Natural killer cell (primary cell): Measurements from ENCODE around the gene SLX4. TPM values are rescaled to one million over a fixed set of nuclear protein-coding genes. Genes with fewer than 3 reads are reported as not detected.

Experiments
- ATAC-seq, 3 donors: fragments of 150-1000 bp in 2 of 3; fragments of 200-7000 bp in 1 of 3; cut with Tn5 transposase; 1 replicate in 1 of 3; 2 replicates in 2 of 3; pipeline ENCODE4 v1.10.0; 2021; ENCODE audit warnings: mild to moderate bottlenecking in 2 of 3, moderate library complexity in 2 of 3
- DNase-seq, 2 donors: peaks; one replicate each; pipeline versions ENCODE4 v3.0.0 to v3.0.0-alpha.2; 2013 to 2021; ENCODE audit warnings: mixed read lengths in 1 of 2
- H3K27ac ChIP-seq: one replicate; pipeline ENCODE4 v1.5.1; 2013; ENCODE audit warnings: mild to moderate bottlenecking, low read length
- H3K27me3 ChIP-seq: one replicate; pipeline ENCODE4 v1.6.1; 2013; ENCODE audit warnings: low read length; ENCODE audit not compliant: control insufficient read depth, insufficient read depth
- H3K36me3 ChIP-seq: one replicate; pipeline ENCODE4 v1.6.1; 2013; ENCODE audit warnings: low read length; ENCODE audit not compliant: control insufficient read depth, insufficient read depth
- H3K4me1 ChIP-seq: one replicate; pipeline ENCODE4 v1.6.1; 2013; ENCODE audit warnings: low read length; ENCODE audit not compliant: control insufficient read depth, insufficient read depth
- H3K4me3 ChIP-seq: one replicate; pipeline ENCODE4 v1.5.1; 2013; ENCODE audit warnings: low read length
- H3K9me3 ChIP-seq: one replicate; pipeline ENCODE4 v1.6.1; 2013; ENCODE audit warnings: low read length; ENCODE audit not compliant: control insufficient read depth, insufficient read depth
- H3K27ac Mint-ChIP-seq, 2 donors: one replicate each; pipeline ENCODE4 v1.8.0; 2022; ENCODE audit warnings: mild to moderate bottlenecking in 2 of 2, mixed read lengths in 2 of 2, moderate library complexity in 1 of 2
- H3K27me3 Mint-ChIP-seq, 2 donors: one replicate each; pipeline ENCODE4 v1.8.0; 2022; ENCODE audit warnings: low read depth in 2 of 2, mixed read lengths in 2 of 2
- H3K36me3 Mint-ChIP-seq: one replicate; pipeline ENCODE4 v1.8.0; 2022; ENCODE audit warnings: mixed read lengths
- H3K4me1 Mint-ChIP-seq, 2 donors: one replicate each; pipeline ENCODE4 v1.8.0; 2022; ENCODE audit warnings: mixed read lengths in 2 of 2
- H3K4me3 Mint-ChIP-seq: one replicate; pipeline ENCODE4 v1.8.0; 2022; ENCODE audit warnings: mild to moderate bottlenecking, moderate library complexity, mixed read lengths
- H3K9me3 Mint-ChIP-seq, 2 donors: one replicate each; pipeline ENCODE4 v1.8.0; 2022; ENCODE audit warnings: mixed read lengths in 2 of 2
- WGBS: methylation state at CpG from one replicate; pipeline ENCODE4 v1.1.7; 2013; ENCODE audit warnings: missing lambda C conversion rate; ENCODE audit not compliant: insufficient coverage; 5-methylcytosine and 5-hydroxymethylcytosine counted together
- intact Hi-C: fragments of 100-400 bp; cut with micrococcal nuclease; formaldehyde crosslinking; loops from one replicate; pipeline ENCODE4 v1.14.2; 2022
- total RNA-seq, 4 donors: library from RNA; stranded (reverse); fragments of 120-200 nt in 1 of 4; gene quantifications; one replicate each; pipeline versions ENCODE4 v1.2.3 to v1.2.4, GENCODE V29; 2013 to 2022
- TF ChIP-seq, protein P1 (sequence below): fragments of 200-600 bp; IDR thresholded peaks from one replicate; pipeline ENCODE4 v1.8.0; 2022; ENCODE audit warnings: antibody characterized with exemption

Gene SLX4
- total RNA-seq, 3 donors from 2014 or later (not counting 1 experiment from before 2014, with no cell fraction given), result 13.5 to 18.6 (median 15.5) TPM

DNA sequence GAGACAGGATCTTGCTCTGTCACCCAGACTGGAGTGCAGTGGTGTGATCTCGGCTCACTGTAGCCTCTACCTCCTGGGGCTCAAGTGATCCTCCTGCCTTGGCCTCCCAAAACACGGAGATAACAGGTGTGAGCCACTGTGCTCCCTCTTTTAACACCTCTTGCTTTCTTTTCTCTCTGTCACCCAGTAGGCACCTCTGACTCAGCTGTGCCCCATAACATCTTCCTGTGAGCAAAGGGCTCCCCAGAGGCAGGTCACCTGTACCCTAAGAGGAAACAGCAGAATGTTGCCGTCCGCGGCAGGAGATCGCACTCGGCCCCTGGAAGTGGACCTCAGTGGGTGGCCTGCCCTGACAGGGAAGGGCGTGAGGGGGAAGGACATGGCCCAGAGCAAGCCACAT lies 33.3 kb downstream of the SLX4 start:
- Histone ChIP-seq H3K36me3 (peaks cover 6% of the 10 kb centered on the region), H3K4me1 (peaks cover 73% of the 10 kb centered on the region), H3K27ac (peak overlapping the region; percentile 80), H3K27me3 (no peaks in the 10 kb centered on the region), H3K4me3 (peak overlapping the region; percentile 28), H3K9me3 (no peaks in the 10 kb centered on the region)
- no peaks in the 10 kb centered on the region for H3K9me3 Mint-ChIP-seq
- peak overlapping the region; percentile 89 to 97 for H3K27ac Mint-ChIP-seq
- peaks cover 33 to 67% of the 10 kb centered on the region in 2 donors for H3K4me1 Mint-ChIP-seq
- H3K4me3 Mint-ChIP-seq, result peak overlapping the region; percentile 88
- WGBS, result 7% methylated on average over 8 of the region's 8 CpGs
- peak; percentile 29 to 52 (median 50) for ATAC-seq
- no peaks in the 10 kb centered on the region for H3K27me3 Mint-ChIP-seq
- TF ChIP-seq, protein P1, sequence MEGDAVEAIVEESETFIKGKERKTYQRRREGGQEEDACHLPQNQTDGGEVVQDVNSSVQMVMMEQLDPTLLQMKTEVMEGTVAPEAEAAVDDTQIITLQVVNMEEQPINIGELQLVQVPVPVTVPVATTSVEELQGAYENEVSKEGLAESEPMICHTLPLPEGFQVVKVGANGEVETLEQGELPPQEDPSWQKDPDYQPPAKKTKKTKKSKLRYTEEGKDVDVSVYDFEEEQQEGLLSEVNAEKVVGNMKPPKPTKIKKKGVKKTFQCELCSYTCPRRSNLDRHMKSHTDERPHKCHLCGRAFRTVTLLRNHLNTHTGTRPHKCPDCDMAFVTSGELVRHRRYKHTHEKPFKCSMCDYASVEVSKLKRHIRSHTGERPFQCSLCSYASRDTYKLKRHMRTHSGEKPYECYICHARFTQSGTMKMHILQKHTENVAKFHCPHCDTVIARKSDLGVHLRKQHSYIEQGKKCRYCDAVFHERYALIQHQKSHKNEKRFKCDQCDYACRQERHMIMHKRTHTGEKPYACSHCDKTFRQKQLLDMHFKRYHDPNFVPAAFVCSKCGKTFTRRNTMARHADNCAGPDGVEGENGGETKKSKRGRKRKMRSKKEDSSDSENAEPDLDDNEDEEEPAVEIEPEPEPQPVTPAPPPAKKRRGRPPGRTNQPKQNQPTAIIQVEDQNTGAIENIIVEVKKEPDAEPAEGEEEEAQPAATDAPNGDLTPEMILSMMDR, result no peak
- intact Hi-C loops, result no loop called here
- H3K36me3 Mint-ChIP-seq, result no peaks in the 10 kb centered on the region
- DNase-seq, result peak; percentile 38 to 66

DNA sequence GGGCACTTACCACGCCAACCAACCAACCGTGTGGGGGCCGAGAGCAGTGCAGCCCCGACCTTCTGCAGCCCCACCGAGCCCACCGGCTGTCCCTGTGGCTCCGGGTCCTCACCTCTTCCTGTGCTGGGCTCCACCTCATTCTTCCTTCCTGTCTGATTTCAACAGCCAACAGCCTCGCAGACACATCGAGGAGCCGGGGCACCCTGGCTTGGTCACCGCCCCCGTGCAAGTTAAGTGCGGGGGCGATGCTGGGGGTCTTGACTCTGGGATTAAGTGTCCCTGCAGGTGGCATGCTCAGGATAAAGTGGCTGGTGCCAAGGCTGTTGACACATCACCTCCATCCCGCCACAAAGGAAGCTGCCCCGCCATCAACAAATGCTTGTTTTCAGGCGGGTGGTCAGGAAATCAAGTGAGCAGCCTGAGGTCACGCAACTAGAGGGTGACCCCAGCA lies 34.1 kb downstream of the SLX4 start, which contains the start of gene NLRC3:
TSS of gene NLRC3 (minus strand) at position 102 of the 451 bp plus-strand sequence. CDS start 12,367 bp downstream, outside the sequence.
- peaks cover 36 to 70% of the 10 kb centered on the region in 2 donors for H3K4me1 Mint-ChIP-seq
- Histone ChIP-seq H3K27me3 (no peaks in the 10 kb centered on the region), H3K27ac (peak within 1 kb of the TSS; percentile 80), H3K4me3 (peak within 1 kb of the TSS; percentile 78), H3K4me1 (peaks cover 78% of the 10 kb centered on the region), H3K9me3 (no peaks in the 10 kb centered on the region), H3K36me3 (peaks cover 3% of the 10 kb centered on the region)
- intact Hi-C loops, result no loop called here
- peak within 1 kb of the TSS; percentile 98 for H3K4me3 Mint-ChIP-seq
- peak within 1 kb of the TSS; percentile 89 to 97 for H3K27ac Mint-ChIP-seq
- ATAC-seq, result peak; percentile 37 to 56 (median 49)
- TF ChIP-seq, protein P1, result no peak
- no peaks in the 10 kb centered on the region for H3K36me3 Mint-ChIP-seq
- peak; percentile 33 to 74 for DNase-seq
- H3K9me3 Mint-ChIP-seq, result no peaks in the 10 kb centered on the region
- H3K27me3 Mint-ChIP-seq, result no peaks in the 10 kb centered on the region
- under 1% methylated on average over 18 of the region's 18 CpGs for WGBS

GRCh38 chr16:3576211-3576610 lies 35.2 kb downstream of the SLX4 start:
- ATAC-seq, result peak in 1 of 3 donors; percentile 4

More at GRCh38 chr16:3576211-3576610, 35.2 kb downstream of the SLX4 start:
- intact Hi-C loops, result no loop called here
- H3K36me3 ChIP-seq, result peaks cover 5% of the 10 kb centered on the region
- no peaks in the 10 kb centered on the region for H3K36me3 Mint-ChIP-seq
- H3K27ac Mint-ChIP-seq, result peak overlapping the region; percentile 89 to 97
- TF ChIP-seq, protein P1, result no peak
- peak overlapping the region; percentile 98 for H3K4me3 Mint-ChIP-seq
- WGBS, result 5% methylated on average over 11 of the region's 11 CpGs
- H3K27ac ChIP-seq, result peak overlapping the region; percentile 80
- no peaks in the 10 kb centered on the region for H3K9me3 Mint-ChIP-seq
- peak overlapping the region; percentile 78 for H3K4me3 ChIP-seq
- DNase-seq, result peak in 1 of 2 donors; percentile 55
- H3K4me1 Mint-ChIP-seq, result peaks cover 36 to 72% of the 10 kb centered on the region in 2 donors
- peaks cover 78% of the 10 kb centered on the region for H3K4me1 ChIP-seq
- H3K9me3 ChIP-seq, result no peaks in the 10 kb centered on the region
- no peaks in the 10 kb centered on the region for H3K27me3 Mint-ChIP-seq
- no peaks in the 10 kb centered on the region for H3K27me3 ChIP-seq
